ENCODE data around the gene RTN4R.

The RTN4R gene

DNA sequence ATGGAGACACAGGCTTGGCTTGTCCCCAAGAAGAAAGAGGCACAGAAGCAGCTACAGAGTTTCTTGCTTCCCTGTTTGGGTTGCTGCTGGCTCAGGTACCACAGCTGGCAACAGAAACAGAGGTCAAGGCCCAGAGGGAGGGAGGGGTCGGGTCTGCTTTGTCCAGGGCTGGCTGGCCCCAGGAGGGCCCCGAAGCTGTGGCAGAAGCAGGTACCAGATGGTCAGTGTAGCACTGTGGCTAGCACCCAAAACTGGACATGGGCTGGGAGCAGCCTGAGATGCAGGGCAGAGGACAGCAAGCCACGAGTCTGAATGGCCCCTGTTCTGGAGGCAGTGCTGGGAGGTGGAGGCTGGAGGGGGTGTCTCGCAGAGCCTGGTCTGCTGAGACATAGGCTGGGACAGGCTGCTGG, 65.0 kb downstream of the RTN4R start:
- TF ChIP-seq, protein P1, sequence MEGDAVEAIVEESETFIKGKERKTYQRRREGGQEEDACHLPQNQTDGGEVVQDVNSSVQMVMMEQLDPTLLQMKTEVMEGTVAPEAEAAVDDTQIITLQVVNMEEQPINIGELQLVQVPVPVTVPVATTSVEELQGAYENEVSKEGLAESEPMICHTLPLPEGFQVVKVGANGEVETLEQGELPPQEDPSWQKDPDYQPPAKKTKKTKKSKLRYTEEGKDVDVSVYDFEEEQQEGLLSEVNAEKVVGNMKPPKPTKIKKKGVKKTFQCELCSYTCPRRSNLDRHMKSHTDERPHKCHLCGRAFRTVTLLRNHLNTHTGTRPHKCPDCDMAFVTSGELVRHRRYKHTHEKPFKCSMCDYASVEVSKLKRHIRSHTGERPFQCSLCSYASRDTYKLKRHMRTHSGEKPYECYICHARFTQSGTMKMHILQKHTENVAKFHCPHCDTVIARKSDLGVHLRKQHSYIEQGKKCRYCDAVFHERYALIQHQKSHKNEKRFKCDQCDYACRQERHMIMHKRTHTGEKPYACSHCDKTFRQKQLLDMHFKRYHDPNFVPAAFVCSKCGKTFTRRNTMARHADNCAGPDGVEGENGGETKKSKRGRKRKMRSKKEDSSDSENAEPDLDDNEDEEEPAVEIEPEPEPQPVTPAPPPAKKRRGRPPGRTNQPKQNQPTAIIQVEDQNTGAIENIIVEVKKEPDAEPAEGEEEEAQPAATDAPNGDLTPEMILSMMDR (IDR thresholded peaks at IDR 0.05; ENCODE audit: low read length, missing control alignments) = no peak
- no peak for DNase-seq (ENCODE audit: low read depth)
- H3K4me3 ChIP-seq (replicated peaks; ENCODE audit: low read depth, low read length) = no peak overlapping the region

DNA sequence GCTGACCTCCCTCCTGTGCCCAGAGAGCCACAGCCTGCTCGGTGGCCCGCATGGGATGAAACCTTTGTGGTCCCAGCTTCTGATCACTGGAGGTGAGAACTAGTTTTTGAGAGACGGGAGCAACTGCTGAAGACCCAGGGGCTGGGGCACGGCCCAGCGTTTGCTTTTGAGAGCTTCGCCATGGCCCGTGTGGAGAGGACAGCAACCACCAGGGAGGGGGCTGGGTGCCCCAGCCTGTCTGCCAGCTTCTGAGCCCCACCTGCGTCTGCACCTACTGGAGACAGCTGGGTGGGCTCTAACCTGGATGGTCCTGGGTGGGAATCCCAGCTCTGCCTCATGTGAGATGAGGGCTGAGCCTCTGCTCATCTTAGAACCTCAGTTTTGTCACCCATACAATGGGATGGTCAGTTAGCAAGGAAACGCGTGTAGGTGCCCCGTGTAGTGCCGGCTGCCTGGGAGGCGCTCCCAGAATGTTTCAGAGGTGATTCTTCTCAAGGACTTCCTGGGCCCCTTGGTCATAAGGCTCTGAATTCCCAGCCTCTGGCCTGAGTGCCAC, 66.2 kb downstream of the RTN4R start:
- DNase-seq (ENCODE audit: low read depth) = no peak
- TF ChIP-seq, protein P1 (IDR thresholded peaks at IDR 0.05; ENCODE audit: low read length, missing control alignments) = no peak
- H3K4me3 ChIP-seq (replicated peaks; ENCODE audit: low read depth, low read length) = no peak overlapping the region

DNA sequence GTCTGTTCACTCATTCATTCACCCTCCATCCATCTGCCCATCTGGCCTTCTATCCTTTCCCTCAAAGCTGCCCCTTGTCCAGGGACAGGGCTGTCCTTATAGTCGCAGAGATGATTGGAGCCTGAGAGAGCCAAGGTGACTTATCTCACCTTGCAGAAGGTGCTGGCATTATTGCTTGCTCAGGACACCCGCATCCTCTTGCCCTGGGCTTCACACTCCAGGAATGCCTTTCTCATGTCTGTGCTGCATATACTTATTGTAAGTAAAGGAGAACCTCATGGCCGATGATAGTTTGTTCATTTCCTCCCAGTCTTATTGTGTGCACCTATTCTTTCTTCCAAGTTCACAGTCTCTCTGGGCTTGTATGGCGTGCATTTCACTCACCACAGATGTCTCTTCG, 68.2 kb downstream of the RTN4R start:
- TF ChIP-seq, protein P1 (IDR thresholded peaks at IDR 0.05; ENCODE audit: low read length, missing control alignments) = no peak
- H3K4me3 ChIP-seq (replicated peaks; ENCODE audit: low read depth, low read length) = no peak overlapping the region
- DNase-seq (ENCODE audit: low read depth) = no peak

DNA sequence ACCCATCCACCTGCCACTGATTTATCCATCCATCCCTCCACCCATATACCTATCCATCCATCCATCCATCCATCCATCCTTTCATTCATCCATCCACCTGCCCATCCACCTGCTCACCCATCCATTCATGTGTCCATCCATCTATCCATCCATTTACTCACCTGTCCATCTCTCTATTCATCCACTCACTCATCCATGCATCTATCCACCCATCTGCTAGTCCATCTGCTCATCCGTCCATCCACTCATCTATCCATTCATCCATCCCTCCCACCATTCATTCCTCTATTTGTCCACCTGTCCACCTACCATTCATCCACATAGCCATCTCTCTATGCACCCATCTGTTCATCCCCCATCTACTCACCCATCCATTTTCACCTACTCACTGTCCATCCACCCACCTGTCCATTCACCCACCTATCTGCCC, 68.7 kb downstream of the RTN4R start:
- no peak for DNase-seq (ENCODE audit: low read depth)
- TF ChIP-seq, protein P1 (IDR thresholded peaks at IDR 0.05; ENCODE audit: low read length, missing control alignments) = no peak
- no peak overlapping the region for H3K4me3 ChIP-seq (replicated peaks; ENCODE audit: low read depth, low read length)

DNA sequence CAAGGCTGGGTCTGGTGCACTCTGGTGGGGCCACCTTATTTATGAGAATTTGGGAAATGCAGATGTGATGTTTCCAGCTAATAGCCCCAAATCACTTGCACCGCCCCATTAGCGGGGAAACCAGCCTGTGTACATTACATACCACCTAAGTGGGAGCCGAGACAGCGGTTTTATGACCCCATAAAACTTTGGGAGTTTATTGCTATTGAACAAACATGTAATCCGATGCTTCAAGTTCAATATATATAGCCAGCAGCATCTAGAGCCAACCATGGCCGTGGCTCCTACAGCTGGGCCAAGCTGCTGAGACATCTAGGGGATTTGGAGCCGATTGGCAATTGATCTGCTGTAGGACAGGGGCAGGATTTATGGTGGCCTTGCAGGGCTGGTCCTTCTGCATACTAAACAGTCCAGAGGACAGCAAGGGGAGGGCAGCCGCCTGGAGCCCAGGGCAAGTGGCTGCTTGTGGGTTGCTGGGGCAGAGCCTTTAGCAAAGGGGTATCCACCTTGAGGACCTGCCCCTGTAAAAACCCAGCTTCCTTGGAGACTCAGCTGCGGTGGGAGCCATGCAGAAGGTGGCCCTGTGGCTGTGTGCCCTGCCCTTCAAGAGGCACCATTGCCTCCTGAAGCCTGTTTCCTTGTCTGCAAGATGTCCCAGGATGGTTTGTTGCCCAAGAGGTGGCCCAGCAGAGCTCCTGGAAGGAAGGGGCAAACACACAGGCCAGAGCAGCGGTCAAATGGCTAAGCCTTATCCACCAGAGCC, 69.4 kb downstream of the RTN4R start:
- TF ChIP-seq, protein P1 (IDR thresholded peaks at IDR 0.05; ENCODE audit: low read length, missing control alignments) = no peak
- no peak for DNase-seq (ENCODE audit: low read depth)
- H3K4me3 ChIP-seq (replicated peaks; ENCODE audit: low read depth, low read length) = no peak overlapping the region

DNA sequence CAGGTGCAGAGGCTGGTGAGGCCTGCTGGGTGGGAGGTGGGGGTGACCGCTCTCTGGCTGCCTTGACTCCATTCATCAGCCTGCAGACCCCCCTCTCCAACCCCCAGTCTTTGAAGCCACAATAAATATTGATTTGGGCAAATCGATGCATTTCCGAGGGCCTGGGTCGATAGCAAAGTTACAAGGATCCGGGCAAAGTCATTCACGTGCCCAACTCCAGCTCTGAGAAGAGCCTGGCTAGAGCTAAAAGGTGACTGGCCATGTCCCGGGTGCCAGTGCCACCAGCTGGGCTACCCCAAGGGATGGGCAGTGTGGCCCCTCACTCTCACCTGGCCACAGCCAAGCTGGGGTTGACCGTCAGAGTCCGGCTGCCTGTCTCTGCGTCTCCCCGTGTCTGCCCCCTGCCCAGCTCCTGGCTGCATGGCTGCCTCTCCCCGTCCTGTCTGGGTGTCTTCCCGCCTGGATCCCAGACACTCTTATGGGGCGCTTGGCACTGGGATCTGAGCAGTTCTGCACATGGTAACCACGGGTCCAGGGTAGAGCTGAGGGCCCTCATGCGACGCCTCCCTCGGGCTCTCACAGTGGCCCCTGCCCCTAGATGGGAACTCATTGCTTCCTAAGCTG, 70.6 kb downstream of the RTN4R start:
- DNase-seq (ENCODE audit: low read depth) = no peak
- TF ChIP-seq, protein P1 (IDR thresholded peaks at IDR 0.05; ENCODE audit: low read length, missing control alignments) = no peak
- H3K4me3 ChIP-seq (replicated peaks; ENCODE audit: low read depth, low read length) = no peak overlapping the region

All from fibroblast of pulmonary artery (primary cell).